OCI-LY1 (cell line): ENCODE measurements around the gene CRTAP.

Source experiments
- H2AFZ ChIP-seq: fragments of 200-600 bp; sonication (generic), shearing (Covaris generic); 2 replicates; pipeline ENCODE4 v1.6.0; 2014; ENCODE audit warnings: antibody characterized with exemption, mild to moderate bottlenecking, low read length
- H3F3A ChIP-seq: fragments of 200-600 bp; sonication (generic), shearing (Covaris generic); 2 replicates; pipeline ENCODE4 v1.6.0; 2014; ENCODE audit warnings: mild to moderate bottlenecking, antibody characterized with exemption, low read length, moderate library complexity; ENCODE audit not compliant: insufficient read depth
- H3K27ac ChIP-seq: fragments of 200-600 bp; sonication (generic); 2 replicates; pipeline ENCODE4 v1.5.1; 2014; ENCODE audit warnings: low read length, mixed run types, mild to moderate bottlenecking, low read depth; ENCODE audit not compliant: poor library complexity, severe bottlenecking
- H3K27me3 ChIP-seq: fragments of 200-600 bp; sonication (generic); 2 replicates; pipeline ENCODE4 v1.6.0; 2014; ENCODE audit warnings: antibody characterized with exemption, mild to moderate bottlenecking, low read length, moderate library complexity; ENCODE audit not compliant: insufficient read depth
- H3K36me3 ChIP-seq: fragments of 200-600 bp; sonication (generic); 2 replicates; pipeline ENCODE4 v1.6.1; 2014; ENCODE audit warnings: mild to moderate bottlenecking, antibody characterized with exemption, low read length, moderate library complexity, mixed read lengths; ENCODE audit not compliant: insufficient read depth
- H3K4me1 ChIP-seq: fragments of 200-600 bp; sonication (generic); 2 replicates; pipeline ENCODE4 v1.5.1; 2014; ENCODE audit warnings: mild to moderate bottlenecking, low read length, moderate library complexity; ENCODE audit not compliant: insufficient read depth, severe bottlenecking
- H3K4me2 ChIP-seq: fragments of 200-600 bp; sonication (generic), shearing (Covaris generic); 2 replicates; pipeline ENCODE4 v1.6.1; 2014; ENCODE audit warnings: low read length
- H3K4me3 ChIP-seq: fragments of 200-600 bp; sonication (generic); 2 replicates; pipeline ENCODE4 v1.5.1; 2014; ENCODE audit warnings: low read length, low read depth, mild to moderate bottlenecking, mixed read lengths; ENCODE audit not compliant: poor library complexity, severe bottlenecking
- H3K79me2 ChIP-seq: fragments of 200-600 bp; shearing (Covaris generic); 2 replicates; pipeline ENCODE4 v1.6.1; 2016; ENCODE audit warnings: mixed run types, low read length, mixed read lengths; ENCODE audit not compliant: insufficient read depth
- H3K9ac ChIP-seq: fragments of 200-600 bp; sonication (generic), shearing (Covaris generic); 2 replicates; pipeline ENCODE4 v1.6.1; 2014; ENCODE audit warnings: mild to moderate bottlenecking, low read length, mixed read lengths
- H3K9me2 ChIP-seq: fragments of 200-600 bp; sonication (generic), shearing (Covaris generic); 2 replicates; pipeline ENCODE4 v1.6.1; 2014; ENCODE audit warnings: low read depth, mild to moderate bottlenecking, low read length, mixed read lengths
- H3K9me3 ChIP-seq: fragments of 200-600 bp; shearing (Covaris generic); 2 replicates; pipeline ENCODE4 v1.6.1; 2014; ENCODE audit warnings: low read length, mixed read lengths
- H4K20me1 ChIP-seq: fragments of 200-600 bp; sonication (generic), shearing (Covaris generic); 2 replicates; pipeline ENCODE4 v1.6.0; 2016; ENCODE audit warnings: mild to moderate bottlenecking, low read length; ENCODE audit not compliant: insufficient read depth
- EZH2 ChIP-seq: fragments of 200-600 bp; sonication (generic), shearing (Covaris generic); IDR thresholded peaks from 2 replicates; pipeline ENCODE4 v1.8.0; 2017; ENCODE audit warnings: borderline replicate concordance, mixed run types, mild to moderate bottlenecking, antibody characterized with exemption, low read length, moderate library complexity, mixed read lengths
- TF ChIP-seq, protein P1 (sequence below): fragments of 200-600 bp; sonication (generic), shearing (Covaris generic); IDR thresholded peaks from 2 replicates; pipeline ENCODE4 v1.5.1; 2017; ENCODE audit warnings: mild to moderate bottlenecking, antibody characterized with exemption, low read length, moderate library complexity, mixed read lengths

Gene CRTAP

GRCh38 chr3:33122991-33123390 lies 9.2 kb downstream of the CRTAP start:
- TF ChIP-seq, protein P1, sequence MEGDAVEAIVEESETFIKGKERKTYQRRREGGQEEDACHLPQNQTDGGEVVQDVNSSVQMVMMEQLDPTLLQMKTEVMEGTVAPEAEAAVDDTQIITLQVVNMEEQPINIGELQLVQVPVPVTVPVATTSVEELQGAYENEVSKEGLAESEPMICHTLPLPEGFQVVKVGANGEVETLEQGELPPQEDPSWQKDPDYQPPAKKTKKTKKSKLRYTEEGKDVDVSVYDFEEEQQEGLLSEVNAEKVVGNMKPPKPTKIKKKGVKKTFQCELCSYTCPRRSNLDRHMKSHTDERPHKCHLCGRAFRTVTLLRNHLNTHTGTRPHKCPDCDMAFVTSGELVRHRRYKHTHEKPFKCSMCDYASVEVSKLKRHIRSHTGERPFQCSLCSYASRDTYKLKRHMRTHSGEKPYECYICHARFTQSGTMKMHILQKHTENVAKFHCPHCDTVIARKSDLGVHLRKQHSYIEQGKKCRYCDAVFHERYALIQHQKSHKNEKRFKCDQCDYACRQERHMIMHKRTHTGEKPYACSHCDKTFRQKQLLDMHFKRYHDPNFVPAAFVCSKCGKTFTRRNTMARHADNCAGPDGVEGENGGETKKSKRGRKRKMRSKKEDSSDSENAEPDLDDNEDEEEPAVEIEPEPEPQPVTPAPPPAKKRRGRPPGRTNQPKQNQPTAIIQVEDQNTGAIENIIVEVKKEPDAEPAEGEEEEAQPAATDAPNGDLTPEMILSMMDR: no peak
- no peaks in the 10 kb centered on the region for H4K20me1 ChIP-seq
- H3K36me3 ChIP-seq: peaks cover 31% of the 10 kb centered on the region; the same call in 1 of the 2 replicates
- H3K27ac ChIP-seq: no peak overlapping the region
- H3F3A ChIP-seq: no peaks in the 10 kb centered on the region
- no peaks in the 10 kb centered on the region for H3K4me1 ChIP-seq
- H2AFZ ChIP-seq: no peak overlapping the region
- H3K9ac ChIP-seq: no peak overlapping the region
- no peak overlapping the region for H3K4me3 ChIP-seq
- no peak overlapping the region for H3K4me2 ChIP-seq
- no peaks in the 10 kb centered on the region for H3K9me3 ChIP-seq
- no peaks in the 10 kb centered on the region for H3K79me2 ChIP-seq
- H3K9me2 ChIP-seq: no peaks in the 10 kb centered on the region
- no peaks in the 10 kb centered on the region for H3K27me3 ChIP-seq

- H3F3A ChIP-seq: no peaks in the 10 kb centered on the region
- H3K9me2 ChIP-seq: no peaks in the 10 kb centered on the region
- no peaks in the 10 kb centered on the region for H3K4me1 ChIP-seq
- no peaks in the 10 kb centered on the region for H4K20me1 ChIP-seq
- no peak overlapping the region for H2AFZ ChIP-seq
- H3K4me2 ChIP-seq: no peak overlapping the region
- TF ChIP-seq, protein P1: no peak
- no peak for TF ChIP-seq EZH2
- H3K9me3 ChIP-seq: no peaks in the 10 kb centered on the region
- no peak overlapping the region for H3K4me3 ChIP-seq
- no peak overlapping the region for H3K9ac ChIP-seq
- H3K27me3 ChIP-seq: no peaks in the 10 kb centered on the region
- no peak overlapping the region for H3K27ac ChIP-seq
- no peaks in the 10 kb centered on the region for H3K79me2 ChIP-seq
- H3K36me3 ChIP-seq: peaks cover 31% of the 10 kb centered on the region; the same call in 1 of the 2 replicates
Observed at GRCh38 chr3:33124638-33125037, 10.8 kb downstream of the CRTAP start.

DNA sequence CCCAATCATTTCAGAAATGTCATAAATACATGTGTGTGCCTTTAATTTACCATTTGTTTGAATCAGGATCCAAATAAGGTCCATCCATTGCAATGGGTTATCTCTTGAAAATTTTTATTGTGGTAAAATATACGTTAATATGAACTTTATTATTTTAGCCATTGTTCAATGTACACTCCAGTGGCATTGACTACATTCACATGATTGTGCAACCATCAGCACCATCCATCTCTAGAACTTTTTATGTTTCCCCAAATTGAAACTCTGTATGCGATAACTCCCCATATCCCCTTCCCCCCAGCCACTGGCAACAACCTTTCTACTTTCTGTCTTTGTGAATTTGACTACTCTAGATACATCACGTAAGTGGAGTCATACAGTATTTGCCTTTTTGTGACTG lies 12.0 kb downstream of the CRTAP start:
- H4K20me1 ChIP-seq: no peaks in the 10 kb centered on the region
- H3K4me3 ChIP-seq: no peak overlapping the region
- H3F3A ChIP-seq: no peaks in the 10 kb centered on the region
- no peak overlapping the region for H2AFZ ChIP-seq
- no peaks in the 10 kb centered on the region for H3K9me3 ChIP-seq
- H3K9me2 ChIP-seq: no peaks in the 10 kb centered on the region
- H3K4me2 ChIP-seq: no peak overlapping the region
- H3K36me3 ChIP-seq: peaks cover 28% of the 10 kb centered on the region; the same call in 1 of the 2 replicates
- no peaks in the 10 kb centered on the region for H3K4me1 ChIP-seq
- TF ChIP-seq EZH2: no peak
- TF ChIP-seq, protein P1: no peak
- H3K79me2 ChIP-seq: no peaks in the 10 kb centered on the region
- H3K27ac ChIP-seq: no peak overlapping the region
- no peaks in the 10 kb centered on the region for H3K27me3 ChIP-seq
- no peak overlapping the region for H3K9ac ChIP-seq
